DND-41 (cell line): ENCODE measurements around the gene SLC11A1.

Experiments
- ATAC-seq: fragments of 200-7000 bp; cut with Tn5 transposase; 3 replicates; pipeline ENCODE4 v1.9.1; 2021; ENCODE audit warnings: low read depth; ENCODE audit not compliant: insufficient read depth
- DNase-seq: peaks from one replicate; pipeline ENCODE4 v3.0.0-alpha.2; 2020
- H2AFZ ChIP-seq: 2 replicates; pipeline ENCODE4 v1.6.0; 2012; ENCODE audit warnings: low read depth, low read length
- H3K27ac ChIP-seq: 2 replicates; pipeline ENCODE4 v1.5.1; 2012; ENCODE audit warnings: low read length, inconsistent platforms
- H3K27me3 ChIP-seq: fragments of 200-600 bp; sonication (generic); 2 replicates; pipeline ENCODE4 v1.6.0; 2012; ENCODE audit warnings: low read length, mild to moderate bottlenecking, inconsistent platforms; ENCODE audit not compliant: insufficient read depth, poor library complexity
- H3K36me3 ChIP-seq: 2 replicates; pipeline ENCODE4 v1.5.1; 2012; ENCODE audit warnings: low read length, inconsistent platforms; ENCODE audit not compliant: insufficient read depth
- H3K4me1 ChIP-seq: 2 replicates; pipeline ENCODE4 v1.5.1; 2012; ENCODE audit warnings: mild to moderate bottlenecking, low read length; ENCODE audit not compliant: insufficient read depth
- H3K4me2 ChIP-seq: 2 replicates; pipeline ENCODE4 v1.6.0; 2012; ENCODE audit warnings: mild to moderate bottlenecking, moderate library complexity, low read length, inconsistent platforms; ENCODE audit not compliant: insufficient read depth
- H3K4me3 ChIP-seq, 2 experiments: fragments of 200-600 bp in 1 of 2; shearing (Covaris generic) in 1 of 2; 2 replicates each; pipeline ENCODE4 v1.5.1; 2012 to 2016; ENCODE audit warnings: inconsistent platforms in 2 of 2, low read length in 2 of 2, mild to moderate bottlenecking in 2 of 2, low read depth in 1 of 2, moderate library complexity in 1 of 2
- H3K79me2 ChIP-seq: 2 replicates; pipeline ENCODE4 v1.6.0; 2012; ENCODE audit warnings: low read length, inconsistent platforms; ENCODE audit not compliant: insufficient read depth
- H3K9ac ChIP-seq: 2 replicates; pipeline ENCODE4 v1.6.0; 2012; ENCODE audit warnings: low read depth, mild to moderate bottlenecking, inconsistent platforms, low read length, moderate library complexity
- H3K9me3 ChIP-seq: 2 replicates; pipeline ENCODE4 v1.5.1; 2012; ENCODE audit warnings: low read length, moderate library complexity, mild to moderate bottlenecking, inconsistent platforms; ENCODE audit not compliant: insufficient read depth, severe bottlenecking
- H4K20me1 ChIP-seq: 2 replicates; pipeline ENCODE4 v1.6.0; 2012; ENCODE audit warnings: low read length; ENCODE audit not compliant: insufficient read depth
- EZH2 ChIP-seq: IDR thresholded peaks from 3 replicates; pipeline ENCODE4 v1.6.1; 2012; ENCODE audit warnings: borderline replicate concordance, low read depth, mild to moderate bottlenecking, moderate library complexity, low read length, inconsistent platforms; ENCODE audit not compliant: severe bottlenecking
- TF ChIP-seq, protein P1 (sequence below): IDR thresholded peaks from 2 replicates; pipeline ENCODE4 v1.5.1; 2012; ENCODE audit warnings: borderline replicate concordance, low read length, moderate library complexity, mild to moderate bottlenecking; ENCODE audit not compliant: poor library complexity, severe bottlenecking; ENCODE audit errors: extremely low read depth

The SLC11A1 gene

DNA sequence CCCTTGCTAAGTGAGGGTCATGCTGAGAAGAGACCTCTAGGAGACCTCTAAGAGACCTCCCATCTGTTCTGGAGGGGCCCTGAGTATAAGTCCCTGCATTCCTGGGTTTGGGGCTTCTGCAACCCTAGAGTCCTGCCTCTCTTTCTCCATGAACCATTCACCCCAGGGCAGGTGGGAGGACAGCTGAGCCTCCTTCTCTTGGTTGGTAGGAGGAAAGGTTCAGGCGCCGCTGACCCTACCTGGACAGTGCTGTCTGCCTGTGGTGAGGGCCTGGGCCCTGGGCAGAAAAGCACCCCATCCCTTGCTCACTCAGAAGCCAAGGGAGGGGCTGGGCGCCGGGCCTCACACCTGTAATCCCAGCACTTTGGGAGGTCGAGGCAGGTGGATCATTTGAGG is 36.2 kb downstream of the SLC11A1 start:
- no peaks in the 10 kb centered on the region for H3K4me1 ChIP-seq
- no peak overlapping the region for H3K27ac ChIP-seq
- no peaks in the 10 kb centered on the region for H3K36me3 ChIP-seq
- H3K79me2 ChIP-seq = no peaks in the 10 kb centered on the region
- no peak overlapping the region for H2AFZ ChIP-seq
- no peak overlapping the region for H3K4me2 ChIP-seq
- DNase-seq (no peak), ATAC-seq (no peak)
- H4K20me1 ChIP-seq = no peaks in the 10 kb centered on the region
- H3K9me3 ChIP-seq = no peaks in the 10 kb centered on the region
- H3K4me3 ChIP-seq = no peak overlapping the region
- no peak overlapping the region for H3K9ac ChIP-seq
- H3K27me3 ChIP-seq = no peaks in the 10 kb centered on the region
- TF ChIP-seq, protein P1, sequence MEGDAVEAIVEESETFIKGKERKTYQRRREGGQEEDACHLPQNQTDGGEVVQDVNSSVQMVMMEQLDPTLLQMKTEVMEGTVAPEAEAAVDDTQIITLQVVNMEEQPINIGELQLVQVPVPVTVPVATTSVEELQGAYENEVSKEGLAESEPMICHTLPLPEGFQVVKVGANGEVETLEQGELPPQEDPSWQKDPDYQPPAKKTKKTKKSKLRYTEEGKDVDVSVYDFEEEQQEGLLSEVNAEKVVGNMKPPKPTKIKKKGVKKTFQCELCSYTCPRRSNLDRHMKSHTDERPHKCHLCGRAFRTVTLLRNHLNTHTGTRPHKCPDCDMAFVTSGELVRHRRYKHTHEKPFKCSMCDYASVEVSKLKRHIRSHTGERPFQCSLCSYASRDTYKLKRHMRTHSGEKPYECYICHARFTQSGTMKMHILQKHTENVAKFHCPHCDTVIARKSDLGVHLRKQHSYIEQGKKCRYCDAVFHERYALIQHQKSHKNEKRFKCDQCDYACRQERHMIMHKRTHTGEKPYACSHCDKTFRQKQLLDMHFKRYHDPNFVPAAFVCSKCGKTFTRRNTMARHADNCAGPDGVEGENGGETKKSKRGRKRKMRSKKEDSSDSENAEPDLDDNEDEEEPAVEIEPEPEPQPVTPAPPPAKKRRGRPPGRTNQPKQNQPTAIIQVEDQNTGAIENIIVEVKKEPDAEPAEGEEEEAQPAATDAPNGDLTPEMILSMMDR = no peak
- TF ChIP-seq EZH2 = no peak

- H3K36me3 ChIP-seq = no peaks in the 10 kb centered on the region
- ATAC-seq (no peak), DNase-seq (no peak)
- H3K9ac ChIP-seq = no peak within 1 kb of the TSS
- TF ChIP-seq EZH2 = no peak
- TF ChIP-seq, protein P1 = no peak
- no peak within 1 kb of the TSS for H3K27ac ChIP-seq
- no peak within 1 kb of the TSS for H3K4me3 ChIP-seq
- no peak within 1 kb of the TSS for H3K4me2 ChIP-seq
- H3K9me3 ChIP-seq = no peaks in the 10 kb centered on the region
- no peaks in the 10 kb centered on the region for H4K20me1 ChIP-seq
- H3K79me2 ChIP-seq = no peaks in the 10 kb centered on the region
- H3K4me1 ChIP-seq = no peaks in the 10 kb centered on the region
- H3K27me3 ChIP-seq = no peaks in the 10 kb centered on the region
- H2AFZ ChIP-seq = no peak within 1 kb of the TSS
Measured at GRCh38 chr2:218418717-218419458, 36.8 kb downstream of the SLC11A1 start, which contains the start of gene VIL1. Gene VIL1, plus strand, starts transcription at chr2:218419123. Its CDS starts 4,656 bp downstream, at chr2:218423779.

GRCh38 chr2:218419630-218420216 is 37.6 kb downstream of the SLC11A1 start:
- H3K79me2 ChIP-seq = no peaks in the 10 kb centered on the region

More at GRCh38 chr2:218419630-218420216, 37.6 kb downstream of the SLC11A1 start:
- H3K9me3 ChIP-seq = no peaks in the 10 kb centered on the region
- no peaks in the 10 kb centered on the region for H3K4me1 ChIP-seq
- no peaks in the 10 kb centered on the region for H4K20me1 ChIP-seq
- DNase-seq (no peak), ATAC-seq (no peak)
- no peak overlapping the region for H2AFZ ChIP-seq
- no peaks in the 10 kb centered on the region for H3K36me3 ChIP-seq
- H3K27me3 ChIP-seq = no peaks in the 10 kb centered on the region
- no peak overlapping the region for H3K9ac ChIP-seq
- no peak overlapping the region for H3K4me2 ChIP-seq
- TF ChIP-seq EZH2 = no peak
- TF ChIP-seq, protein P1 = no peak
- no peak overlapping the region for H3K4me3 ChIP-seq
- H3K27ac ChIP-seq = no peak overlapping the region
